Measurements from ENCODE around the gene EIF2S1. TPM values are rescaled to one million over a fixed set of nuclear protein-coding genes. Genes with fewer than 3 reads are reported as not detected.

Gene EIF2S1
- total RNA-seq, 2 donors from 2014 or later = 74.9 to 126 TPM

DNA sequence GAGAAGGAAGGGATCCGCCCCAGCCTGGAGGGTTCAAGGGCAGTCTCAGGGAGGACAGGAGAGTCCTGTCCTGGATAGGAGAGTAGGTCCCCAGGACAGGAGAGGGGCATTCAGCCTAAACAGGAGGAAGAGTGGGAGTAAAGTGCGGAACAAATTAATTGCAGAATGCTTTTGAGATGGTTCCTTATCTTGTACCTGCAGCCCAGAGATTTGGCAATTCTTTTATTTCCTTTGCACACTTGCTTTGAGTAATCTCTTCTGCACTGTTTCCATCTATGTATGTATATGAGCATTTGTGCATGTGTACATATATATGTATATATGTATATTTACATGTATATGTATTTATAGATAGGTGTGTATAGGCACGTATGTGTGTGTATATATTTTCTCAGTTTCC, 29.1 kb downstream of the EIF2S1 start:
- DNase-seq (ENCODE audit: low spot score) (no peak), ATAC-seq (ENCODE audit: insufficient number of reproducible peaks, low FRiP score, low read depth) (no peak)
- Histone ChIP-seq H3K27me3 (replicated peaks; ENCODE audit: insufficient read depth) (no peaks in the 10 kb centered on the region), H3K36me3 (peaks cover under 1% of the 10 kb centered on the region), H3K9me3 (no peaks in the 10 kb centered on the region), H3K4me1 (ENCODE audit: control insufficient read depth in 1 of 2, low read depth in 2 of 2) (no peaks in the 10 kb centered on the region), H3K4me3 (no peak overlapping the region), H3K27ac (no peak overlapping the region)
- TF ChIP-seq, protein P1, sequence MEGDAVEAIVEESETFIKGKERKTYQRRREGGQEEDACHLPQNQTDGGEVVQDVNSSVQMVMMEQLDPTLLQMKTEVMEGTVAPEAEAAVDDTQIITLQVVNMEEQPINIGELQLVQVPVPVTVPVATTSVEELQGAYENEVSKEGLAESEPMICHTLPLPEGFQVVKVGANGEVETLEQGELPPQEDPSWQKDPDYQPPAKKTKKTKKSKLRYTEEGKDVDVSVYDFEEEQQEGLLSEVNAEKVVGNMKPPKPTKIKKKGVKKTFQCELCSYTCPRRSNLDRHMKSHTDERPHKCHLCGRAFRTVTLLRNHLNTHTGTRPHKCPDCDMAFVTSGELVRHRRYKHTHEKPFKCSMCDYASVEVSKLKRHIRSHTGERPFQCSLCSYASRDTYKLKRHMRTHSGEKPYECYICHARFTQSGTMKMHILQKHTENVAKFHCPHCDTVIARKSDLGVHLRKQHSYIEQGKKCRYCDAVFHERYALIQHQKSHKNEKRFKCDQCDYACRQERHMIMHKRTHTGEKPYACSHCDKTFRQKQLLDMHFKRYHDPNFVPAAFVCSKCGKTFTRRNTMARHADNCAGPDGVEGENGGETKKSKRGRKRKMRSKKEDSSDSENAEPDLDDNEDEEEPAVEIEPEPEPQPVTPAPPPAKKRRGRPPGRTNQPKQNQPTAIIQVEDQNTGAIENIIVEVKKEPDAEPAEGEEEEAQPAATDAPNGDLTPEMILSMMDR (IDR thresholded peaks at IDR 0.05) = no peak

DNA sequence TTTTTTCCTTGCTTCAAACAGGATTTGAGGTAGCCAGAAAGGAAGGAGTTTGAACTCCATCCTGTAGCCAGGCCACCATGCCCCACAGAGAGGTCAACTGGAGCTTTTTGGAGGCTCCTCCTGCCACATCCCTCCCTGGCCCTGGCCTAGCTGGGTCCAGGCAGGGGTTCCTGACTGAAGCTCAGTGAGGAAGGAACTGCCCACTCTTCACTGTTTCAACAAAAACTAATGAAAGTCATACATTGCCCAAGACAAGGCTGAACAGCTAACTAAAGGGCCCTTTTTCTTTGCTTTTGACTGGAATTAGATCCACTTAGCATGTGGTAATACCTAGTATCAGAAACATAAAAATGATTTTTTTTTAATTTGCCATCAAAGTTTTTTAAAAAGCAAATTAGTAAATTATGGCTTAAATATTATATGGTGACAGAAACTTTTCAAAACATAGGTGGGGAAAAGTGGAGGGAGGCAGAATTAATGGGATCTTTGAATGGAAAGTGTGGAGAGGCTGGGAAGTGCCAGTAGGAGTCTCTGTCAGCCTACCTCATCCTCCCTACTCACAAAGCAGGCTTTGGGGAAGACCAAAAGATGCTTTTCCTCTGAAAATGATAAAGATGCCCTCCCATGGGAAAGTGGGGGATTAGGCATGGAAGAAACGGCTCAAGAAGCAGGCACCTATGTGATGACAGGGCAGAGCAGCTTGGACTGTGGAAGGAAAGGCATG, 29.8 kb downstream of the EIF2S1 start:
- DNase-seq (ENCODE audit: low spot score) (no peak), ATAC-seq (ENCODE audit: insufficient number of reproducible peaks, low FRiP score, low read depth) (no peak)
- Histone ChIP-seq H3K9me3 (no peaks in the 10 kb centered on the region), H3K4me3 (no peak overlapping the region), H3K27ac (no peak overlapping the region), H3K36me3 (no peaks in the 10 kb centered on the region), H3K4me1 (ENCODE audit: control insufficient read depth in 1 of 2, low read depth in 2 of 2) (no peaks in the 10 kb centered on the region), H3K27me3 (replicated peaks; ENCODE audit: insufficient read depth) (no peaks in the 10 kb centered on the region)
- TF ChIP-seq, protein P1 (IDR thresholded peaks at IDR 0.05) = no peak

DNA sequence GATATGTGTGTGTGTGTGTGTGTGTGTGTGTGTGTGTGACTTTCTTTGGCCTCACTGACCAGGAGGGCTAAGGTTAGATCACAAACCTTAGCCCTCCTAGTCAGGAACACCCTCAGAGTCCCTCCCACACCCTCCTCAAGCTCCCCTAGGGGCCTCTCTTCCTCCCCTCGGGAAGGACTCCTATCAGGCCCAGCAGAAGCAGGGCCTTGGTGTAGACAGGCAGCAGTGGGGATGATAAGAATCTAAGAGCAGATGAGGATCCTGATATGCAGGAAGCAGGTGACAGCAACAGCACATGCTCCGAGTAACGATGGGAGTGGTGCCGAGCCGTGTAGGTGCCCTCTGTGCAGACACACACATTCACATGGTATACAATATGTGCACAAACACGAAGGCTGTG, 31.1 kb downstream of the EIF2S1 start:
- ATAC-seq (ENCODE audit: insufficient number of reproducible peaks, low FRiP score, low read depth) (no peak), DNase-seq (ENCODE audit: low spot score) (no peak)
- Histone ChIP-seq H3K4me3 (no peak overlapping the region), H3K27ac (no peak overlapping the region), H3K4me1 (ENCODE audit: control insufficient read depth in 1 of 2, low read depth in 2 of 2) (no peaks in the 10 kb centered on the region), H3K36me3 (no peaks in the 10 kb centered on the region), H3K27me3 (replicated peaks; ENCODE audit: insufficient read depth) (no peaks in the 10 kb centered on the region), H3K9me3 (no peaks in the 10 kb centered on the region)
- TF ChIP-seq, protein P1 (IDR thresholded peaks at IDR 0.05) = no peak

DNA sequence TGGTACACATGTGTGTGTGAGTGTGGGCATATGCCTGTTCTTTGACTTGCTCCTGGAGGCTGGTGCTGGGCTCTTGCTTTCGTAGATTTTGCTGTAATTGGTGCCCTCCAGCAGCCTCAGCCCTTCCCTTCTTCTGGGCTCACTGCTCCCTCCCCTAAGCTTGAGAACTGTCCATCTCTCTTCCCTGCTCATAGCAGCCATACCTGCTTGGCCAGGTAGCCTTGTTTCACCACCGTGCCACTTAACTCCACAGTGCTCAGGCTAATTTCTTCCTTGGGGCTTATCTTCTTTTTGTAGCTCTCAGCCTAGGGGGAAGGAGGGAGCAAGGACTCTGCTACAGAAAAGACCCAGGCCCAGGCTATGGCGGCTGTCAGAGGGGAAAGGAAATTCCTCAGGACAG, 32.0 kb downstream of the EIF2S1 start:
- DNase-seq (ENCODE audit: low spot score) (no peak), ATAC-seq (ENCODE audit: insufficient number of reproducible peaks, low FRiP score, low read depth) (no peak)
- Histone ChIP-seq H3K4me3 (no peak overlapping the region), H3K4me1 (ENCODE audit: control insufficient read depth in 1 of 2, low read depth in 2 of 2) (no peaks in the 10 kb centered on the region), H3K27me3 (replicated peaks; ENCODE audit: insufficient read depth) (no peaks in the 10 kb centered on the region), H3K9me3 (no peaks in the 10 kb centered on the region), H3K27ac (no peak overlapping the region), H3K36me3 (no peaks in the 10 kb centered on the region)
- TF ChIP-seq, protein P1 (IDR thresholded peaks at IDR 0.05) = no peak

DNA sequence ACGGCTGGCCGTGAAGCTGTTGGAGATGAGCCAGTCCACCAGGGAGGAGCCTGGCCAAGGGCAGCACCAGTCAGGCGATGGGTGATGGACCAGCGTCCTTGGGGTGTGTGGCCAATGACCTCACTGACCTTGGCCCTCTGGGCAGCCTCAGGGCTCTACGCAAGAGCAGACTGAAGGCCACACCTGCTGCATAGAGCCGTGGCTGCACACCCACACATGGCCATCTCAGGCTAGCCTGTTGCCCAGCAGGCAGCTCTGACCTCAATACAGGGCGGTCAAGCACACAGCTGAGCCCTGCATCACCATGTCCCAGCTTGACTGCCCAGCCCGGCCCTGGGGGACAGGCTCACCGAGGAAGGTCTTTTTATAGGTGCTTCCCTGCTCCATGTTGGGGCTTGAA, 32.7 kb downstream of the EIF2S1 start:
- no peak for ATAC-seq (ENCODE audit: insufficient number of reproducible peaks, low FRiP score, low read depth)
- Histone ChIP-seq H3K4me3 (no peak overlapping the region), H3K27me3 (replicated peaks; ENCODE audit: insufficient read depth) (no peaks in the 10 kb centered on the region), H3K4me1 (ENCODE audit: control insufficient read depth in 1 of 2, low read depth in 2 of 2) (no peaks in the 10 kb centered on the region), H3K36me3 (no peaks in the 10 kb centered on the region), H3K27ac (no peak overlapping the region), H3K9me3 (no peaks in the 10 kb centered on the region)
- DNase-seq (ENCODE audit: low spot score) = no peak
- TF ChIP-seq, protein P1 (IDR thresholded peaks at IDR 0.05) = no peak

Data from thoracic aorta (tissue), 2 donors.